Subcutaneous abdominal adipose tissue (tissue), 5 donors: ENCODE measurements around the gene HPD.
A peak's percentile ranks its signal among the peaks of the same experiment; 100 is the strongest.

Experiments
- H3K27ac ChIP-seq: one replicate; pipeline ENCODE4 v1.7.0; 2013; ENCODE audit warnings: low read depth, mild to moderate bottlenecking, inconsistent platforms, low read length, moderate library complexity
- H3K27me3 ChIP-seq, 5 donors: one replicate each; pipeline ENCODE4 v1.7.0; 2013; ENCODE audit warnings: low read length in 5 of 5, inconsistent platforms in 1 of 5; ENCODE audit not compliant: control insufficient read depth in 5 of 5, insufficient read depth in 4 of 5
- H3K36me3 ChIP-seq, 5 donors: one replicate each; pipeline ENCODE4 v1.7.0; 2013; ENCODE audit warnings: low read length in 5 of 5; ENCODE audit not compliant: control insufficient read depth in 5 of 5, insufficient read depth in 5 of 5
- H3K4me1 ChIP-seq, 5 donors: one replicate each; pipeline ENCODE4 v1.7.0; 2013; ENCODE audit warnings: low read length in 5 of 5, mild to moderate bottlenecking in 3 of 5, moderate library complexity in 1 of 5; ENCODE audit not compliant: control insufficient read depth in 5 of 5, insufficient read depth in 5 of 5
- H3K4me3 ChIP-seq, 5 donors: one replicate each; pipeline ENCODE4 v1.7.0; 2013; ENCODE audit warnings: low read length in 5 of 5, low read depth in 1 of 5
- H3K9ac ChIP-seq, 5 donors: one replicate each; pipeline ENCODE4 v1.7.0; 2013; ENCODE audit warnings: low read length in 5 of 5, mild to moderate bottlenecking in 4 of 5, moderate library complexity in 3 of 5
- H3K9me3 ChIP-seq, 5 donors: one replicate each; pipeline ENCODE4 v1.7.0; 2013; ENCODE audit warnings: low read length in 5 of 5; ENCODE audit not compliant: control insufficient read depth in 5 of 5
- donor health status: healthy.
- donor health status: healthy.
- donor health status: healthy.
- donor health status: healthy.
- donor health status: healthy.

Gene HPD

DNA sequence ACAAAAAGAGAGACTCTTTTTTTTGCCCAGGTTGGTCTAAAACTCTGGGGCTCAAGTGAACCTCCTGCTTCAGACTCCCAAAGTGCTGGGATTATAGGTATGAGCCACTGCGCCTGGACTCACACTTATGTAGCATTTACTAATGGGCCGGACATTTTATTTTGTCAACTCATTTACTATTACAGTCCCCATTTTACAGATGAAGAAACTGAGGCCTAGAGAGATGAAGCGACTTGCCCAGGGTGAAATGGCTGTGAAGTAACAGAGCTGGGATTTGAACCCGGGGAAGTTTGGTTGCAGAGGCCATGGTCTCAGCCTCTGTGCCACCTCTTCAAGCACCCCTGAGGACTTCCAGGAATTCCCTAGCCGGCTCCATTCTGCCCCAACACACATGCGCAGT is 9.4 kb downstream of the HPD start:
- Histone ChIP-seq H3K9ac (no peak overlapping the region), H3K9me3 (no peaks in the 10 kb centered on the region), H3K27me3 (no peaks in the 10 kb centered on the region), H3K27ac (no peak overlapping the region), H3K4me1 (no peaks in the 10 kb centered on the region), H3K36me3 (no peaks in the 10 kb centered on the region), H3K4me3 (no peak overlapping the region)

- H3K27ac ChIP-seq, result no peak overlapping the region
- no peak overlapping the region for H3K9ac ChIP-seq
- H3K36me3 ChIP-seq, result no peaks in the 10 kb centered on the region
- H3K4me3 ChIP-seq, result no peak overlapping the region
- no peaks in the 10 kb centered on the region for H3K27me3 ChIP-seq
- H3K4me1 ChIP-seq, result no peaks in the 10 kb centered on the region
- no peaks in the 10 kb centered on the region for H3K9me3 ChIP-seq
Observed at GRCh38 chr12:121845701-121846100, 13.0 kb downstream of the HPD start.

- no peak overlapping the region for H3K9ac ChIP-seq
- peaks cover 0 to 14% (median 13%) of the 10 kb centered on the region in 5 donors for H3K4me1 ChIP-seq
- H3K27ac ChIP-seq, result no peak overlapping the region
- no peak overlapping the region for H3K4me3 ChIP-seq
- no peaks in the 10 kb centered on the region for H3K9me3 ChIP-seq
- H3K27me3 ChIP-seq, result no peaks in the 10 kb centered on the region
- H3K36me3 ChIP-seq, result no peaks in the 10 kb centered on the region
Observed at GRCh38 chr12:121843236-121843982, 15.2 kb downstream of the HPD start.

DNA sequence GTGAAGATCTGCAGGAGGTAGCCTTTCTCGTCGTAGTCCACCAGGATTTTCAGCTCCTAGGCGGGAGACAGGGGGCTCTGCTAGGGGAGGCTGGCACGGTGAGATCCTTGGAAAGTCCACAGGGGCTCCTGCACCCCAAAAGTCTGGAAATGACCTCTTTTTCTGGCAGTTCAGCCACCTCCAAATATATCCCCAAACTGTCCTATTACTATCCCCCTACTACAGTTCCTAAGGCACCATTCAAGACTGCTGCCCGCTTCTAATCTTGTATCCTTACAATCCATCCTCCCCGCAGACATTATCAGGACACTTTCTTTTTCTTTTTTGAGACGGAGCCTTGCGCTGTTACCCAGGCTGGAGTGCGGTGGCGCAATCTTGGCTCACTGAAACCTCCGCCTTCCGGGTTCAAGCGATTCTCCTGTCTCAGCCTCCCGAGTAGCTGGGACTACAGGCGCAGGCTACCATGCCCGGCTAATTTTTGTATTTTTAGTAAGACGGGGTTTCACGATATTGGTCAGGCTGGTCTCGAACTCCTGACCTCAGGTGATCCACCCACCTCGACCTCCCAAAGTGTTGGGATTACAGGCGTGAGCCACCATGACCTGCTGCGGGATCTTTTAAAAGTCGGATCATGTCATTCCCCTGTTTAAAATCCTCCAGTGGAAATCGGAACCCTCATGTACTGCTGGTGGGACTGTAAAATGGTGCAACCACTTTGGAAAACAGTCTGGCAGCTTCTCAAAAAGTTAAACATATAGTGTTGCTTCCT is 18.5 kb downstream of the HPD start:
- H3K36me3 ChIP-seq, result no peaks in the 10 kb centered on the region
- peak overlapping the region; percentile 86 to 94 (median 87) for H3K4me3 ChIP-seq
- H3K9ac ChIP-seq, result peak overlapping the region in 4 of 5 donors; percentile 68 to 82 (median 74)
- peaks cover 0 to 14% (median 13%) of the 10 kb centered on the region in 5 donors for H3K4me1 ChIP-seq
- no peaks in the 10 kb centered on the region for H3K9me3 ChIP-seq
- no peaks in the 10 kb centered on the region for H3K27me3 ChIP-seq
- H3K27ac ChIP-seq, result no peak overlapping the region

- no peaks in the 10 kb centered on the region for H3K36me3 ChIP-seq
- H3K27me3 ChIP-seq, result no peaks in the 10 kb centered on the region
- H3K4me3 ChIP-seq, result peak overlapping the region; percentile 86 to 94 (median 87)
- peaks cover 0 to 14% (median 13%) of the 10 kb centered on the region in 5 donors for H3K4me1 ChIP-seq
- no peak overlapping the region for H3K27ac ChIP-seq
- H3K9ac ChIP-seq, result peak overlapping the region in 4 of 5 donors; percentile 68 to 82 (median 78)
- no peaks in the 10 kb centered on the region for H3K9me3 ChIP-seq
Observed at GRCh38 chr12:121839106-121839992, 19.3 kb downstream of the HPD start.

DNA sequence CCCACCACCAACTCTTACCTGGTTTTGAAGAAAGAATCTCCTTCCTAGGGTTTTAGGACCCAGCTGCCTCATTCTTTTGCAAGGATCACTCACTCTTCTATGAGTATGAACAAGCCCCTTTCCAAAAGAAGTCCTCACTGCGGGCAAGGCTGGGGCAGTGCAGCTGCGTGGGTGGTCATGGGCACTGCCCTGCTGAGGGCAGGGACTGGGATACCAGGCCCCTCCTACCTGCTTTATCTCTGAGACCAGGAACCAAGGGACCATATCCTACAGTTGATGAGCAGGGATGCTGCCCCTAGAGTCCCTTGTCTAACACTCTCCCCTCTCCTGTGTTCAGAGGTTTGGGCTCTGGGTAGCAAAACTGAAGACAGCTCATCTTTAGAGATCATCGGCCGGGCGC is 20.5 kb downstream of the HPD start:
- H3K9me3 ChIP-seq, result no peaks in the 10 kb centered on the region
- H3K4me3 ChIP-seq, result no peak overlapping the region
- no peak overlapping the region for H3K27ac ChIP-seq

DNA sequence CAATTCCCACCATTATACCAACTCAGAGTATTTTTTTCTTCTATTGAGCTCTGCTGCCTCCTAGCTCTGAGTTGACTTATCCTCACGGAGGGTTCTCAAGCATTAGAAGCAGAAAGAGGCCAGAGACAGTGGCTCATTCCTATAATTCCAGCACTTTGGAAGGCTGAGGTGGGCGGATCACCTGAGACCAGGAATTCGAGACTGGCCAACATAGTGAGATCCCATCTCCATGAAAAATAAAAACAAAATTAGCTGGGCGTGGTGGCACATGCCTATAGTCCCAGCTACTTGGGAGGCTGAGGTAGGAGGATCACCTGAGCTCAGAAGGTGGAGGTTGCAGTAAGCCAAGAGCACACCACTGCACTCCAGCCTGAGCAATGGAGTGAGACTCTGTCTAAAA is 21.0 kb downstream of the HPD start:
- no peak overlapping the region for H3K9ac ChIP-seq
- H3K4me3 ChIP-seq, result no peak overlapping the region
- H3K27ac ChIP-seq, result no peak overlapping the region
- no peaks in the 10 kb centered on the region for H3K9me3 ChIP-seq
- peaks cover 0 to 14% (median 13%) of the 10 kb centered on the region in 5 donors for H3K4me1 ChIP-seq
- no peaks in the 10 kb centered on the region for H3K27me3 ChIP-seq
- no peaks in the 10 kb centered on the region for H3K36me3 ChIP-seq

More for the DNA sequence above, 20.5 kb downstream of the HPD start:
- Histone ChIP-seq H3K9ac (no peak overlapping the region), H3K27me3 (no peaks in the 10 kb centered on the region), H3K4me1 (peaks cover 0 to 14% (median 13%) of the 10 kb centered on the region in 5 donors), H3K36me3 (no peaks in the 10 kb centered on the region)

- peaks cover 0 to 54% (median 53%) of the 10 kb centered on the region in 5 donors for H3K36me3 ChIP-seq
- H3K9ac ChIP-seq, result no peak overlapping the region
- H3K27me3 ChIP-seq, result no peaks in the 10 kb centered on the region
- H3K27ac ChIP-seq, result no peak overlapping the region
- no peak overlapping the region for H3K4me3 ChIP-seq
- H3K9me3 ChIP-seq, result no peaks in the 10 kb centered on the region
- H3K4me1 ChIP-seq, result no peaks in the 10 kb centered on the region
Observed at GRCh38 chr12:121831571-121832245, 27.0 kb downstream of the HPD start.

- Histone ChIP-seq H3K4me1 (peaks cover 0 to 2% (median 0%) of the 10 kb centered on the region in 5 donors), H3K27me3 (no peaks in the 10 kb centered on the region), H3K9me3 (no peaks in the 10 kb centered on the region), H3K9ac (no peak overlapping the region), H3K36me3 (peaks cover 0 to 60% (median 57%) of the 10 kb centered on the region in 5 donors), H3K27ac (no peak overlapping the region), H3K4me3 (no peak overlapping the region)
Observed at GRCh38 chr12:121830588-121831265, 27.9 kb downstream of the HPD start.
